Karpas-422 (cell line): Measurements from ENCODE around the gene CGB1. TPM values are rescaled to one million over a fixed set of nuclear protein-coding genes. Genes with fewer than 3 reads are reported as not detected.

Experiments used
- DNase-seq: peaks from one replicate; pipeline ENCODE4 v3.0.0-alpha.2; 2015
- H2AFZ ChIP-seq: fragments of 200-600 bp; sonication (generic); 2 replicates; pipeline ENCODE4 v1.6.1; 2014; ENCODE audit warnings: antibody characterized with exemption, low read length, mixed read lengths
- H3K27ac ChIP-seq: fragments of 200-600 bp; sonication (generic); 2 replicates; pipeline ENCODE4 v1.5.1; 2014; ENCODE audit warnings: mild to moderate bottlenecking, low read length, moderate library complexity
- H3K27me3 ChIP-seq: fragments of 200-600 bp; sonication (generic); 2 replicates; pipeline ENCODE4 v1.6.1; 2014; ENCODE audit warnings: low read length, mixed read lengths
- H3K36me3 ChIP-seq: fragments of 200-600 bp; sonication (generic); 2 replicates; pipeline ENCODE4 v1.6.1; 2014; ENCODE audit warnings: low read length, mixed read lengths; ENCODE audit not compliant: insufficient read depth
- H3K4me1 ChIP-seq: fragments of 200-600 bp; sonication (generic); 2 replicates; pipeline ENCODE4 v1.6.1; 2014; ENCODE audit warnings: mild to moderate bottlenecking, low read length, mixed read lengths
- H3K4me2 ChIP-seq: fragments of 200-600 bp; sonication (generic); 2 replicates; pipeline ENCODE4 v1.6.1; 2014; ENCODE audit warnings: low read length, low read depth, mild to moderate bottlenecking; ENCODE audit not compliant: poor library complexity, severe bottlenecking
- H3K4me3 ChIP-seq: fragments of 200-600 bp; sonication (generic); 2 replicates; pipeline ENCODE4 v1.5.1; 2014; ENCODE audit warnings: mild to moderate bottlenecking, antibody characterized with exemption, low read length, mixed read lengths
- H3K79me2 ChIP-seq: fragments of 200-600 bp; sonication (generic); 2 replicates; pipeline ENCODE4 v1.6.1; 2014; ENCODE audit warnings: mild to moderate bottlenecking, low read length, mixed read lengths
- H3K9ac ChIP-seq: fragments of 200-600 bp; sonication (generic); 2 replicates; pipeline ENCODE4 v1.6.0; 2014; ENCODE audit warnings: low read length
- H3K9me2 ChIP-seq: fragments of 200-600 bp; sonication (generic), shearing (Covaris generic); replicated peaks from 2 replicates; pipeline ENCODE4 v1.6.0; 2014; ENCODE audit warnings: mild to moderate bottlenecking, low read length, moderate library complexity; ENCODE audit not compliant: insufficient read depth
- H3K9me3 ChIP-seq: fragments of 300-700, 200-600 bp; sonication (generic); 2 replicates; pipeline ENCODE4 v1.6.1; 2014; ENCODE audit warnings: low read length, mixed read lengths
- H4K20me1 ChIP-seq: fragments of 200-600 bp; sonication (generic); 2 replicates; pipeline ENCODE4 v1.6.1; 2014; ENCODE audit warnings: mild to moderate bottlenecking, antibody characterized with exemption, low read length, low read depth; ENCODE audit not compliant: insufficient read depth
- total RNA-seq: library from RNA; depleted of rRNA; stranded (reverse); fragments of >200 nt; shearing (Covaris generic); gene quantifications from 2 replicates; pipeline ENCODE4 v1.2.3, GENCODE V29; 2014; ENCODE audit warnings: low replicate concordance

The CGB1 gene
- total RNA-seq, 1 experiment from 2014 or later = not detected

GRCh38 chr19:49004964-49005614 is 31.6 kb downstream of the CGB1 start:
- no peak overlapping the region for H3K4me2 ChIP-seq
- H3K79me2 ChIP-seq = peaks cover under 1% of the 10 kb centered on the region; the same call in 1 of the 2 replicates
- no peaks in the 10 kb centered on the region for H3K9me3 ChIP-seq
- H3K27me3 ChIP-seq = no peaks in the 10 kb centered on the region
- no peaks in the 10 kb centered on the region for H3K9me2 ChIP-seq
- H2AFZ ChIP-seq = no peak overlapping the region
- H3K9ac ChIP-seq = no peak overlapping the region
- 0 out of 2 replicates have a peak, but pooled peaks cover 3% of the 10 kb centered on the region for H4K20me1 ChIP-seq
- no peak overlapping the region for H3K4me3 ChIP-seq
- H3K36me3 ChIP-seq = peaks cover 38% of the 10 kb centered on the region
- no peak overlapping the region for H3K27ac ChIP-seq
- DNase-seq = no peak
- H3K4me1 ChIP-seq = no peaks in the 10 kb centered on the region

GRCh38 chr19:49004133-49004532 is 32.6 kb downstream of the CGB1 start:
- Histone ChIP-seq H3K9ac (no peak overlapping the region), H3K9me2 (no peaks in the 10 kb centered on the region), H3K4me3 (no peak overlapping the region), H2AFZ (no peak overlapping the region), H3K4me2 (no peak overlapping the region), H3K9me3 (no peaks in the 10 kb centered on the region), H3K4me1 (no peaks in the 10 kb centered on the region), H3K79me2 (peaks cover 9% of the 10 kb centered on the region; the same call in 1 of the 2 replicates), H3K27me3 (no peaks in the 10 kb centered on the region), H3K36me3 (peaks cover 39% of the 10 kb centered on the region), H4K20me1 (0 out of 2 replicates have a peak, but pooled peaks cover 3% of the 10 kb centered on the region), H3K27ac (no peak overlapping the region)
- no peak for DNase-seq

DNA sequence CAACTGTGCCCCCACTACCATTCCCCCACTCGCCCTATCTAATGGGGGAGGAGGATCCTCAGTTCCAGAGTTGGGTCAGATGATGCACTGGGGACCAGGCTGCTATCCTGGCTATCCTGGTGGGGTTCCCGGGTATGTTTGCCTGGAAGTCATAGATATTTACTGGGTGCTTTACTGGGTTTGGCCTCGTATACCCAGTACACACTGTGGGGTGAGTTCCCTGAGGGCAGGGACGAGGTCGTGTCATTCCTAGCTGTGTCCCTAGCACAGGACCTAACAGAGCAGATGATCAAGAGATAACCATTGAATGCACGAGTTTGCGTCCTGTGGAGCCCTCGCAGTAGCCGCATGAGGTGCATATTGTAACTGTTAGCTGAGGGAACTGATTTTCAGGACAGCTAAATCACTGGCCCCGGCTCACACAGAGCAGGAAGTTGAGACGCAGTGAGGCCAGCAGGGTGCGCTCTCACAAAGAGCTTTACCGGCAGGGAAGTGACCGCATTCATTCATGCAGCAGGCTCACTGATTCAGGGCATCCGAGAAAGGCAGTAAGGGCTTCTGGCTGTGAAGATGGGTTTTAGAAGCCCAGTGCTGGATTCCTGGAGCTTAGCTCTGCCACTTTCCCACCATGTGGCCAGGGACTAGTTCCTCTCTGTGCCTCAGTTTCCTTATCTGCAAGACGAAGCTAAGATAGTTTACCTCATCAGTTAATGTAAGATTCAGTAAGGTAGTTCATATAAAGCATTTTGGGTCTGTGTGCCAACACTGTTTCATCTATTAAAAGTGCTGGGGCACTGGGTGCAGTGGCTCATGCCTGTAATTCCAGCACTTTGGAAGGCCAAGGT is 37.0 kb downstream of the CGB1 start:
- Histone ChIP-seq H3K4me2 (no peak overlapping the region), H3K9ac (no peak overlapping the region), H3K27me3 (no peaks in the 10 kb centered on the region), H3K4me1 (peaks cover 7% of the 10 kb centered on the region), H3K79me2 (peaks cover 44% of the 10 kb centered on the region), H2AFZ (no peak overlapping the region), H4K20me1 (peaks cover 19% of the 10 kb centered on the region), H3K36me3 (peaks cover 23% of the 10 kb centered on the region), H3K4me3 (no peak overlapping the region), H3K9me3 (no peaks in the 10 kb centered on the region), H3K9me2 (no peaks in the 10 kb centered on the region), H3K27ac (no peak overlapping the region)
- peak; percentile 92 for DNase-seq

DNA sequence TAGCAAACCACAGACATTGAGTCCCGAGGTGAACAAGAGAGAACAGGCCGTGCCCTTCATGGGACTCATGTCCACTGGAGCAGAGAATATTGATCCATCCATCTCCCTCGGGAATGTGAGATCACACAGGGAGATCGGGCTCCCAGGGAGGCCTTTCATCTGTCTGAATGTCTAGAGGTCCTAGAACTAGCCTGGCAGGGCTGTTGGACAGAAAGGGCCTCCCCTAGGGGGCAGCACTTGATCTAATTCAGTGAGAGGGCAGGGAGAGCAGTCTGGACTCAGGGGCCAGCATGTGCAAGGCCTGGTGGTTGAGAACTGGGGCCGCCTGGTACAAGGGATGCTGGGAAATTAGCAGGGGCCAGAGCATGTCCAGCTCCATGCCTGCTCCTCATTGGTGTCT is 38.7 kb downstream of the CGB1 start:
- no peak overlapping the region for H3K4me3 ChIP-seq
- peaks cover 24% of the 10 kb centered on the region for H4K20me1 ChIP-seq
- no peaks in the 10 kb centered on the region for H3K27me3 ChIP-seq
- H3K9me2 ChIP-seq = no peaks in the 10 kb centered on the region
- no peak overlapping the region for H3K9ac ChIP-seq
- no peaks in the 10 kb centered on the region for H3K9me3 ChIP-seq
- peaks cover 11% of the 10 kb centered on the region for H3K4me1 ChIP-seq
- no peak overlapping the region for H3K27ac ChIP-seq
- DNase-seq = peak; percentile 88
- H3K36me3 ChIP-seq = peaks cover 8% of the 10 kb centered on the region; the same call in 1 of the 2 replicates
- H3K4me2 ChIP-seq = no peak overlapping the region
- H2AFZ ChIP-seq = no peak overlapping the region
- H3K79me2 ChIP-seq = peaks cover 55% of the 10 kb centered on the region

DNA sequence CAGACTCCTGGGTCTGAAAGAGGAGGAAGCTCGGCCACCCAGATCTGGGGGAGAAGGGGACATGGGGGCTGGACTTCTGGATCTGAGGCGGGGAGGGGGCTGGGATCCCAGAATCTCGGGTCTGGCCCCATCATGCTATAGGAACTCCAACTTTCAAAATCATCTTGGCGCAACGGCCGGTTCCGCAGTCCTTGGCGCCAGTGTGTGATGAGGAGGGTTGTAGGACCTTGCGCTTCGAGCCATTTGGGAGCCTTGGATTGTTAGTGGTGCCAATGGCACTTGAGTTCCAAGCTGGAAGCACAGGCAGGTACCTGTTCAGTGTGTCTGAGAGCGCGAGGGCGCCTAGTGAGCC is 42.7 kb downstream of the CGB1 start:
- H3K4me3 ChIP-seq = peak overlapping the region; percentile 87
- peak; percentile 54 for DNase-seq
- H3K9ac ChIP-seq = peak overlapping the region; percentile 87
- peaks cover 76% of the 10 kb centered on the region for H3K79me2 ChIP-seq
- H3K27ac ChIP-seq = peak overlapping the region; percentile 76
- no peaks in the 10 kb centered on the region for H3K9me2 ChIP-seq
- H3K9me3 ChIP-seq = no peaks in the 10 kb centered on the region
- no peaks in the 10 kb centered on the region for H3K27me3 ChIP-seq
- H2AFZ ChIP-seq = no peak overlapping the region
- H3K36me3 ChIP-seq = no peaks in the 10 kb centered on the region
- H4K20me1 ChIP-seq = peaks cover 24% of the 10 kb centered on the region
- H3K4me2 ChIP-seq = peak overlapping the region; percentile 84
- peaks cover 23% of the 10 kb centered on the region for H3K4me1 ChIP-seq

- peaks cover 23% of the 10 kb centered on the region for H3K4me1 ChIP-seq
- H3K36me3 ChIP-seq = no peaks in the 10 kb centered on the region
- H3K9me2 ChIP-seq = no peaks in the 10 kb centered on the region
- peak within 1 kb of the TSS; percentile 33; the same call in 1 of the 2 replicates for H2AFZ ChIP-seq
- peak within 1 kb of the TSS; percentile 87 for H3K4me3 ChIP-seq
- peak within 1 kb of the TSS; percentile 91 for H3K9ac ChIP-seq
- peak within 1 kb of the TSS; percentile 76 for H3K27ac ChIP-seq
- H3K79me2 ChIP-seq = peaks cover 75% of the 10 kb centered on the region
- H3K27me3 ChIP-seq = no peaks in the 10 kb centered on the region
- peak; percentile 100 for DNase-seq
- H4K20me1 ChIP-seq = peaks cover 24% of the 10 kb centered on the region
- peak within 1 kb of the TSS; percentile 86 for H3K4me2 ChIP-seq
- H3K9me3 ChIP-seq = no peaks in the 10 kb centered on the region
Measured at GRCh38 chr19:48993175-48994034, 43.3 kb downstream of the CGB1 start, which contains the start of the genes GYS1 and RUVBL2. GYS1 (minus strand) TSS chr19:48993309; CDS start chr19:48993112, 197 bp downstream. RUVBL2 (plus strand) TSS chr19:48993887; CDS start chr19:48993912, 25 bp downstream.

GRCh38 chr19:48992581-48993174 is 44.0 kb downstream of the CGB1 start:
- peaks cover 23% of the 10 kb centered on the region for H3K4me1 ChIP-seq
- peaks cover 68% of the 10 kb centered on the region for H3K79me2 ChIP-seq
- no peaks in the 10 kb centered on the region for H3K9me2 ChIP-seq
- H3K27me3 ChIP-seq = no peaks in the 10 kb centered on the region
- DNase-seq = peak; percentile 74
- H3K4me3 ChIP-seq = peak overlapping the region; percentile 87
- peaks cover 18% of the 10 kb centered on the region for H4K20me1 ChIP-seq
- H3K4me2 ChIP-seq = peak overlapping the region; percentile 86
- peak overlapping the region; percentile 33; the same call in 1 of the 2 replicates for H2AFZ ChIP-seq
- peak overlapping the region; percentile 91 for H3K9ac ChIP-seq
- H3K27ac ChIP-seq = peak overlapping the region; percentile 46; the same call in 1 of the 2 replicates
- no peaks in the 10 kb centered on the region for H3K36me3 ChIP-seq
- H3K9me3 ChIP-seq = no peaks in the 10 kb centered on the region
